ENCODE results near the gene PROC.

DNA sequence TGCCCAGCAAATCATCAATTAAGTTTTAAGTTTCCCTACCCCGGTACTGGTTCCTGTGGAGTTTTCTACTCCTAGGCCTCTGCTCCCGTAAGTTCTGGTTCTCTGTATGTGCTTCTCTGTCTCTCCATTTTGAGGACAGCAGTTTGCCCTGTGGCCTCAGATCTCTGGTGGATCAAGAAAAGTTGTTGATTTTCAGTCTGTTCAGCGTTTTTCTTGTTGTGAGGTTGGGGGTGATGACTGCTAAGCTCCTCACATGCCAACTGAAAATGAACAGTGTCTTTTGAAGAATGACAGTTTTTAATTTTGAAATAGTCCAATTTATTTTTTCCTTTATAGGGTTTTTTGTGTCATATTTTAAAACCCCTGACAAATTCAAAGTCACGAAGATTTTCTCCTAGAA is 31.7 kb downstream of the PROC start:
- TF ChIP-seq POLR2AphosphoS5 (IDR thresholded peaks at IDR 0.05; ENCODE audit: low read depth, low read length) (no peak), POLR2A (IDR thresholded peaks at IDR 0.05; ENCODE audit: low read depth, low read length) (no peak), SPI1 (IDR thresholded peaks at IDR 0.05; ENCODE audit: low read depth, low read length) (no peak), POU2F2 (IDR thresholded peaks at IDR 0.05; ENCODE audit: low read depth, low read length) (no peak)
